IMR-90 (cell line): Measurements from ENCODE around the gene LLGL2. TPM values are rescaled to one million over a fixed set of nuclear protein-coding genes. Genes with fewer than 3 reads are reported as not detected.

Source experiments
- ATAC-seq: fragments of 200-7000 bp; cut with Tn5 transposase; 2 replicates; pipeline ENCODE4 v1.9.1; 2020; ENCODE audit warnings: low read depth, mild to moderate bottlenecking, moderate library complexity
- BruUV-seq: library from RNA; stranded (reverse); fragments of 400-500 nt; replicated peaks from 2 replicates; lab custom pipeline; 2021; lab: Mats Ljungman, UMichigan
- CTCF ChIA-PET: fragments of 300-600 bp; formaldehyde crosslinking; extraction: SDS; loops from one replicate; lab custom pipeline; 2021; ENCODE audit warnings: antibody characterized with exemption; lab: Yijun Ruan, JAX
- POLR2A ChIA-PET: fragments of 300-600 bp; sonication (Branson Sonifier 250); formaldehyde crosslinking; loops from one replicate; lab custom pipeline; 2022; ENCODE audit warnings: antibody characterized with exemption; ENCODE audit not compliant: unreplicated experiment; lab: Charles Lee
- DNase-seq: peaks from one replicate; pipeline ENCODE4 v3.0.0; 2013
- H2AFZ ChIP-seq: replicated peaks from 2 replicates; pipeline ENCODE3; 2013; ENCODE audit warnings: low read length, mild to moderate bottlenecking; ENCODE audit not compliant: poor library complexity
- H2AK5ac ChIP-seq: 2 replicates; pipeline ENCODE4 v1.6.1; 2013; ENCODE audit warnings: low read depth, low read length, inconsistent platforms
- H2AK9ac ChIP-seq: replicated peaks from 2 replicates; pipeline ENCODE3; 2013; ENCODE audit warnings: mild to moderate bottlenecking, low read depth, low read length, moderate library complexity; ENCODE audit not compliant: poor library complexity
- H2BK120ac ChIP-seq: 2 replicates; pipeline ENCODE4 v1.6.1; 2013; ENCODE audit warnings: low read depth, low read length, inconsistent platforms
- H2BK15ac ChIP-seq: 3 replicates; pipeline ENCODE4 v1.6.1; 2013; ENCODE audit warnings: low read depth, low read length, inconsistent platforms
- H2BK20ac ChIP-seq: 2 replicates; pipeline ENCODE4 v1.6.1; 2013; ENCODE audit warnings: low read depth, mild to moderate bottlenecking, inconsistent platforms, low read length, moderate library complexity
- H2BK5ac ChIP-seq: 2 replicates; pipeline ENCODE4 v1.6.1; 2013; ENCODE audit warnings: mild to moderate bottlenecking, low read depth, low read length, inconsistent platforms; ENCODE audit not compliant: poor library complexity, severe bottlenecking
- H3K14ac ChIP-seq: replicated peaks from 2 replicates; pipeline ENCODE4 v1.6.1; 2013; ENCODE audit warnings: low read depth, low read length, inconsistent platforms
- H3K18ac ChIP-seq: 2 replicates; pipeline ENCODE4 v1.6.1; 2013; ENCODE audit warnings: low read depth, low read length, control low read depth
- H3K23ac ChIP-seq: 2 replicates; pipeline ENCODE4 v1.6.1; 2013; ENCODE audit warnings: low read depth, low read length, inconsistent platforms
- H3K27ac ChIP-seq: 2 replicates; pipeline ENCODE4 v1.5.1; 2013; ENCODE audit warnings: mild to moderate bottlenecking, control low read depth, low read length; ENCODE audit not compliant: insufficient read depth
- H3K27me3 ChIP-seq: 2 replicates; pipeline ENCODE4 v1.6.1; 2013; ENCODE audit warnings: low read length; ENCODE audit not compliant: control insufficient read depth, insufficient read depth
- H3K36me3 ChIP-seq: 2 replicates; pipeline ENCODE4 v1.6.1; 2013; ENCODE audit warnings: low read length, mixed read lengths; ENCODE audit not compliant: control insufficient read depth, insufficient read depth
- H3K4ac ChIP-seq: 2 replicates; pipeline ENCODE4 v1.6.1; 2013; ENCODE audit warnings: low read depth, low read length, inconsistent platforms
- H3K4me1 ChIP-seq: 2 replicates; pipeline ENCODE4 v1.6.1; 2013; ENCODE audit warnings: low read length, mixed read lengths; ENCODE audit not compliant: control insufficient read depth, insufficient read depth
- H3K4me2 ChIP-seq: 2 replicates; pipeline ENCODE4 v1.6.1; 2013; ENCODE audit warnings: low read depth, mild to moderate bottlenecking, control low read depth, low read length, moderate library complexity
- H3K4me3 ChIP-seq: 2 replicates; pipeline ENCODE4 v1.5.1; 2013; ENCODE audit warnings: low read depth, mild to moderate bottlenecking, control low read depth, low read length, moderate library complexity; ENCODE audit not compliant: insufficient read depth
- H3K56ac ChIP-seq: 2 replicates; pipeline ENCODE4 v1.6.1; 2013; ENCODE audit warnings: low read length, inconsistent platforms; ENCODE audit not compliant: insufficient read depth; ENCODE audit errors: extremely low read depth
- H3K79me1 ChIP-seq, 2 experiments: 2 replicates each; pipeline ENCODE4 v1.6.1; 2013; ENCODE audit warnings: low read length in 2 of 2, inconsistent platforms in 1 of 2, low read depth in 1 of 2
- H3K9ac ChIP-seq: 2 replicates; pipeline ENCODE4 v1.6.1; 2013; ENCODE audit warnings: low read depth, low read length, control low read depth
- H3K9me1 ChIP-seq: 2 replicates; pipeline ENCODE4 v1.6.1; 2013; ENCODE audit warnings: low read length, inconsistent platforms; ENCODE audit not compliant: insufficient read depth
- H3K9me3 ChIP-seq: 2 replicates; pipeline ENCODE4 v1.6.1; 2013; ENCODE audit warnings: low read length; ENCODE audit not compliant: control insufficient read depth, insufficient read depth
- H4K20me1 ChIP-seq: 2 replicates; pipeline ENCODE4 v1.6.1; 2013; ENCODE audit warnings: low read length, inconsistent platforms; ENCODE audit not compliant: insufficient read depth
- H4K5ac ChIP-seq: 2 replicates; pipeline ENCODE4 v1.6.1; 2013; ENCODE audit warnings: mild to moderate bottlenecking, low read depth, low read length, control low read depth
- H4K8ac ChIP-seq, 2 experiments: 2 replicates each; pipeline ENCODE4 v1.6.1; 2013; ENCODE audit warnings: low read depth in 2 of 2, low read length in 2 of 2, control low read depth in 1 of 2, inconsistent platforms in 1 of 2
- H4K91ac ChIP-seq: 2 replicates; pipeline ENCODE4 v1.6.1; 2013; ENCODE audit warnings: low read depth, low read length, inconsistent platforms; ENCODE audit not compliant: insufficient read depth
- USF2 ChIP-seq: fragments of 150-350 bp; IDR thresholded peaks from 2 replicates; pipeline ENCODE4 v1.6.1; 2017; ENCODE audit warnings: mild to moderate bottlenecking, antibody characterized with exemption, low read length, low read depth
- WGBS, 2 experiments: methylation state at CpG; one replicate each; pipeline versions ENCODE4 v1.1.5 to v1.1.7; 2013; ENCODE audit warnings: missing lambda C conversion rate in 2 of 2; ENCODE audit not compliant: insufficient read length in 1 of 2; ENCODE audit errors: extremely low coverage in 2 of 2; 5-methylcytosine and 5-hydroxymethylcytosine counted together
- dilution Hi-C: fragments of 300-500 bp; cut with HindIII; formaldehyde crosslinking; loops from one replicate; pipeline ENCODE4 v1.14.3; 2018; ENCODE audit warnings: low sequenced_read_pairs; ENCODE audit not compliant: unreplicated experiment
- in situ Hi-C: fragments of 300-500 bp; cut with MboI; formaldehyde crosslinking; loops from 3 replicates; pipeline ENCODE4 v1.14.3; 2019; ENCODE audit warnings: low sequenced_read_pairs, inconsistent platforms, mixed read lengths
- intact Hi-C: fragments of 100-400 bp; cut with micrococcal nuclease; formaldehyde crosslinking; loops from 2 replicates; pipeline ENCODE4 v1.10.0; 2022
- polyA plus RNA-seq, 3 experiments: library from polyadenylated mRNA; depleted of rRNA; stranded (reverse); fragments of >200 nt; gene quantifications; 2 replicates each; pipeline ENCODE4 v1.2.3, GENCODE V29; 2012; ENCODE audit warnings: low replicate concordance in 1 of 3
- total RNA-seq: library from RNA; depleted of rRNA; stranded (reverse); fragments of >200 nt; gene quantifications from 2 replicates; pipeline ENCODE4 v1.2.3, GENCODE V29; 2012

Gene LLGL2
- total and polyA plus RNA-seq, 2 of the 4 experiments (the other 2 are of a cell fraction), result 0.54 to 0.72 TPM

- no peaks in the 10 kb centered on the region for H3K9me3 ChIP-seq
- H3K9me1 ChIP-seq, result no peaks in the 10 kb centered on the region
- no peaks in the 10 kb centered on the region for H4K20me1 ChIP-seq
- dilution Hi-C loops (no loop called here), in situ Hi-C loops (no loop called here), intact Hi-C loops (no loop called here)
- H2AFZ ChIP-seq, result no peak overlapping the region
- no peak overlapping the region for H2BK15ac ChIP-seq
- no peak overlapping the region for H3K9ac ChIP-seq
- CTCF ChIA-PET, result interaction anchor here (0.6 kb wide), 1 partner anchor 18 kb away, joined by 3 read pairs; no protein-coding TSS in a partner anchor
- no TSS peak for BruUV-seq
- no peak overlapping the region for H2BK120ac ChIP-seq
- no peaks in the 10 kb centered on the region for H3K79me1 ChIP-seq
- H3K23ac ChIP-seq, result no peak overlapping the region
- no peak overlapping the region for H3K14ac ChIP-seq
- H3K4me2 ChIP-seq, result no peak overlapping the region
- H3K27me3 ChIP-seq, result peaks cover 27% of the 10 kb centered on the region; the same call in 1 of the 2 replicates
- H4K91ac ChIP-seq, result no peak overlapping the region
- no peak overlapping the region for H3K27ac ChIP-seq
- no peak overlapping the region for H3K56ac ChIP-seq
- H4K8ac ChIP-seq, result no peak overlapping the region
- H2BK5ac ChIP-seq, result no peak overlapping the region
- no peaks in the 10 kb centered on the region for H3K4me1 ChIP-seq
- ATAC-seq (no peak), DNase-seq (no peak)
- no peak overlapping the region for H3K18ac ChIP-seq
- 88% methylated on average over 8 of the region's 11 CpGs; no CpG with 5 or more reads in 1 of the 2 experiments for WGBS, 2 experiments
- H3K4me3 ChIP-seq, result no peak overlapping the region
- no peak overlapping the region for H2AK5ac ChIP-seq
- no peak overlapping the region for H2BK20ac ChIP-seq
- POLR2A ChIA-PET, result no interaction called here
- no peak overlapping the region for H4K5ac ChIP-seq
- no peak overlapping the region for H2AK9ac ChIP-seq
- H3K36me3 ChIP-seq, result no peaks in the 10 kb centered on the region
- no peak overlapping the region for H3K4ac ChIP-seq
- TF ChIP-seq USF2, result no peak
Observed at GRCh38 chr17:75570772-75571171, 45.3 kb downstream of the LLGL2 start.
